Fibroblast of lung (primary cell): Measurements from ENCODE around the gene ATP11A. TPM values are rescaled to one million over a fixed set of nuclear protein-coding genes. Genes with fewer than 3 reads are reported as not detected.
"Not testable (repeated sequence)": the region's sequence is repeated elsewhere in the genome, so short reads cannot be mapped to it uniquely, and the experiment has no call there.

Experiments
- DNase-seq, 2 donors: peaks; one replicate each; pipeline versions ENCODE4 v3.0.0 to v3.0.0-alpha.2; 2010; ENCODE audit warnings: low read depth in 2 of 2
- H2AFZ ChIP-seq: 2 replicates; pipeline ENCODE4 v1.5.1; 2012; ENCODE audit warnings: low read length, control low read depth, inconsistent platforms
- H3K27ac ChIP-seq: 2 replicates; pipeline ENCODE4 v1.5.1; 2011; ENCODE audit warnings: low read length, control low read depth; ENCODE audit not compliant: insufficient read depth
- H3K27me3 ChIP-seq: 2 replicates; pipeline ENCODE4 v1.5.1; 2011; ENCODE audit warnings: mild to moderate bottlenecking, low read length; ENCODE audit not compliant: control insufficient read depth, insufficient read depth
- H3K36me3 ChIP-seq: 2 replicates; pipeline ENCODE4 v1.5.1; 2011; ENCODE audit warnings: low read length; ENCODE audit not compliant: control insufficient read depth, insufficient read depth
- H3K4me1 ChIP-seq: 2 replicates; pipeline ENCODE4 v1.5.1; 2011; ENCODE audit warnings: low read length; ENCODE audit not compliant: control insufficient read depth, insufficient read depth; ENCODE audit errors: extremely low read depth
- H3K4me2 ChIP-seq: 2 replicates; pipeline ENCODE4 v1.5.1; 2011; ENCODE audit warnings: low read length, control low read depth; ENCODE audit not compliant: insufficient read depth; ENCODE audit errors: extremely low read depth
- H3K4me3 ChIP-seq, 4 experiments: fragments of 200-600 bp in 1 of 4; sonication (generic) in 1 of 4; replicated peaks in 1 of 4; 2 replicates each; pipeline ENCODE4 v1.5.1; 2011 to 2016; ENCODE audit warnings: low read length in 4 of 4, low read depth in 3 of 4, mild to moderate bottlenecking in 3 of 4, control low read depth in 2 of 4, inconsistent platforms in 1 of 4, mixed read lengths in 1 of 4; ENCODE audit not compliant: insufficient read depth in 1 of 4; ENCODE audit errors: control extremely low read depth in 1 of 4
- H3K79me2 ChIP-seq: 2 replicates; pipeline ENCODE4 v1.5.1; 2012; ENCODE audit warnings: mild to moderate bottlenecking, low read length, inconsistent platforms; ENCODE audit not compliant: control insufficient read depth, insufficient read depth
- H3K9ac ChIP-seq: 2 replicates; pipeline ENCODE4 v1.5.1; 2011; ENCODE audit warnings: mild to moderate bottlenecking, low read length, control low read depth; ENCODE audit not compliant: insufficient read depth
- H3K9me3 ChIP-seq: 2 replicates; pipeline ENCODE4 v1.5.1; 2012; ENCODE audit warnings: low read depth, low read length; ENCODE audit not compliant: control insufficient read depth, insufficient read depth
- H4K20me1 ChIP-seq: 2 replicates; pipeline ENCODE4 v1.5.1; 2011; ENCODE audit warnings: low read length; ENCODE audit not compliant: control insufficient read depth, insufficient read depth; ENCODE audit errors: extremely low read depth
- EZH2 ChIP-seq: IDR thresholded peaks from 2 replicates; pipeline ENCODE4 v1.5.1; 2012; ENCODE audit warnings: low read length, control low read depth, mild to moderate bottlenecking; ENCODE audit errors: missing control alignments
- polyA plus RNA-seq, 2 donors: library from polyadenylated mRNA; depleted of rRNA in 1 of 2; stranded (reverse) in 1 of 2; unstranded in 1 of 2; fragments of >200 nt; gene quantifications; 2 replicates each; pipeline ENCODE4 v1.2.1, GENCODE V29; 2011 to 2012; ENCODE audit warnings: missing spikeins in 1 of 2
- total RNA-seq: library from RNA; depleted of rRNA; stranded (reverse); fragments of >200 nt; gene quantifications from 2 replicates; pipeline ENCODE4 v1.2.1, GENCODE V29; 2014
- TF ChIP-seq, protein P1 (sequence below), 2 donors: IDR thresholded peaks in 1 of 2; conservative IDR thresholded peaks in 1 of 2; 1 replicate in 1 of 2; 2 replicates in 1 of 2; pipeline ENCODE4 v1.5.1; 2011 to 2012; ENCODE audit warnings: low read length in 2 of 2, control low read depth in 1 of 2, inconsistent platforms in 1 of 2, low read depth in 1 of 2, mild to moderate bottlenecking in 1 of 2

Gene ATP11A
- total and polyA plus RNA-seq, 2 donors (not counting 1 experiment from before 2014, with no cell fraction given) = 2.3 to 7.8 TPM

DNA sequence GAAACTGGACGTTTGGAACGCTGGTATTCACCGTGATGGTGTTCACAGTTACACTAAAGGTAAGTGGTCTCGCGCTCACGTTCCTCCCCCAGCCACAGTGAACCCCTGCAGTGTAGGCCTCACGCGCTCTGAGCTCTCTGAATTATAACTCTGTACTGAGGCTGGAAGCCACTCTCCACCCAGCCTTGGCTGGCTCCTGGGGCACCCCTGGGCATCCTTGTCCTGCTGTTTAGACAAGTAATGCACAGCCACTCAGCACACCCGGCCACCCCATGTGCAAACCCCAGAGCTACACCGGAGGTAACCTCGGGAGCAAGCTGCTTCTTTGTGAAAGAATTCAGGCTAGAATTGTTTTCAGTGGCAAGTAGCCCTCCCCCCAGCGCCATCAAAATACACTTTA is 181.9 kb downstream of the ATP11A start:
- H3K79me2 ChIP-seq = no peaks in the 10 kb centered on the region
- TF ChIP-seq, protein P1, sequence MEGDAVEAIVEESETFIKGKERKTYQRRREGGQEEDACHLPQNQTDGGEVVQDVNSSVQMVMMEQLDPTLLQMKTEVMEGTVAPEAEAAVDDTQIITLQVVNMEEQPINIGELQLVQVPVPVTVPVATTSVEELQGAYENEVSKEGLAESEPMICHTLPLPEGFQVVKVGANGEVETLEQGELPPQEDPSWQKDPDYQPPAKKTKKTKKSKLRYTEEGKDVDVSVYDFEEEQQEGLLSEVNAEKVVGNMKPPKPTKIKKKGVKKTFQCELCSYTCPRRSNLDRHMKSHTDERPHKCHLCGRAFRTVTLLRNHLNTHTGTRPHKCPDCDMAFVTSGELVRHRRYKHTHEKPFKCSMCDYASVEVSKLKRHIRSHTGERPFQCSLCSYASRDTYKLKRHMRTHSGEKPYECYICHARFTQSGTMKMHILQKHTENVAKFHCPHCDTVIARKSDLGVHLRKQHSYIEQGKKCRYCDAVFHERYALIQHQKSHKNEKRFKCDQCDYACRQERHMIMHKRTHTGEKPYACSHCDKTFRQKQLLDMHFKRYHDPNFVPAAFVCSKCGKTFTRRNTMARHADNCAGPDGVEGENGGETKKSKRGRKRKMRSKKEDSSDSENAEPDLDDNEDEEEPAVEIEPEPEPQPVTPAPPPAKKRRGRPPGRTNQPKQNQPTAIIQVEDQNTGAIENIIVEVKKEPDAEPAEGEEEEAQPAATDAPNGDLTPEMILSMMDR (conservative IDR thresholded peaks at IDR 0.05 in 1 of 2, IDR thresholded peaks at IDR 0.05 in 1 of 2; ENCODE audit: low read depth in 1 of 2, low read length in 2 of 2) = no peak
- no peak for TF ChIP-seq EZH2

DNA sequence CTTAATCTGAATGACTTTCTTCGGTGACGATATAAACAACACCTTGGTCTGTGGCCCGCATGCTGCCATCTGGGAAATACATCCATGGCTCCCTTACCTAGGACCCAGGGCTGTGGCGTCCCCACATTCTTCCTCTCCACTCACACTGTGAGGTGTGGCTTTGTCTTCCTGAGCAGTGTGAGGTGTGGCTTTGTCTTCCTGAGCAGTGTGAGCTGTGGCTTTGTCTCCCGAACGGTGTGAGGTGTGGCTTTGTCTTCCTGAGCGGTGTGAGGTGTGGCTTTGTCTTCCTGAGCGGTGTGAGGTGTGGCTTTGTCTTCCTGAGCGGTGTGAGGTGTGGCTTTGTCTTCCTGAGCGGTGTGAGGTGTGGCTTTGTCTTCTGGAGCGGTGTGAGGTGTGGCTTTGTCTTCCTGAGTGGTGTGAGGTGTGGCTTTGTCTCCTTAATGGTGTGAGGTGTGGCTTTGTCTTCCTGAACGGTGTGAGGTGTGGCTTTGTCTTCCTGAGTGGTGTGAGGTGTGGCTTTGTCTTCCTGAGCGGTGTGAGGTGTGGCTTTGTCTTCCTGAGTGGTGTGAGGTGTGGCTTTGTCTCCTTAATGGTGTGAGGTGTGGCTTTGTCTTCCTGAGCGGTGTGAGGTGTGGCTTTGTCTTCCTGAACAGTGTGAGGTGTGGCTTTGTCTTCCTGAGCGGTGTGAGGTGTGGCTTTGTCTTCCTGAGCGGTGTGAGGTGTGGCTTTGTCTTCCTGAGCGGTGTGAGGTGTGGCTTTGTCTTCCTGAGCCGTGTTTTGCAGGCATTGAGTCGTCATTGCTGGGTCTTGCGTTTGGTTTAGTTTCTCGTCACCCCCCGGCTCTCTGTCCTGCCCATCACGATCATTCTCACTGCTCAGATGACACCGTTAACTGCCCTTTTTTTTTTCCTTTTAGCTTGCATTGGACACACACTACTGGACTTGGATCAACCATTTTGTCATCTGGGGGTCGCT is 183.1 kb downstream of the ATP11A start:
- H3K27me3 ChIP-seq, DNase-seq: not testable (repeated sequence)

More for the DNA sequence above, 181.9 kb downstream of the ATP11A start:
- DNase-seq = no peak
- Histone ChIP-seq H3K9ac (no peak overlapping the region), H2AFZ (no peak overlapping the region), H3K9me3 (no peaks in the 10 kb centered on the region), H4K20me1 (no peaks in the 10 kb centered on the region), H3K27ac (no peak overlapping the region), H3K36me3 (peaks cover 2% of the 10 kb centered on the region), H3K27me3 (no peaks in the 10 kb centered on the region), H3K4me2 (no peak overlapping the region), H3K4me1 (no peaks in the 10 kb centered on the region), H3K4me3 (no peak overlapping the region)

DNA sequence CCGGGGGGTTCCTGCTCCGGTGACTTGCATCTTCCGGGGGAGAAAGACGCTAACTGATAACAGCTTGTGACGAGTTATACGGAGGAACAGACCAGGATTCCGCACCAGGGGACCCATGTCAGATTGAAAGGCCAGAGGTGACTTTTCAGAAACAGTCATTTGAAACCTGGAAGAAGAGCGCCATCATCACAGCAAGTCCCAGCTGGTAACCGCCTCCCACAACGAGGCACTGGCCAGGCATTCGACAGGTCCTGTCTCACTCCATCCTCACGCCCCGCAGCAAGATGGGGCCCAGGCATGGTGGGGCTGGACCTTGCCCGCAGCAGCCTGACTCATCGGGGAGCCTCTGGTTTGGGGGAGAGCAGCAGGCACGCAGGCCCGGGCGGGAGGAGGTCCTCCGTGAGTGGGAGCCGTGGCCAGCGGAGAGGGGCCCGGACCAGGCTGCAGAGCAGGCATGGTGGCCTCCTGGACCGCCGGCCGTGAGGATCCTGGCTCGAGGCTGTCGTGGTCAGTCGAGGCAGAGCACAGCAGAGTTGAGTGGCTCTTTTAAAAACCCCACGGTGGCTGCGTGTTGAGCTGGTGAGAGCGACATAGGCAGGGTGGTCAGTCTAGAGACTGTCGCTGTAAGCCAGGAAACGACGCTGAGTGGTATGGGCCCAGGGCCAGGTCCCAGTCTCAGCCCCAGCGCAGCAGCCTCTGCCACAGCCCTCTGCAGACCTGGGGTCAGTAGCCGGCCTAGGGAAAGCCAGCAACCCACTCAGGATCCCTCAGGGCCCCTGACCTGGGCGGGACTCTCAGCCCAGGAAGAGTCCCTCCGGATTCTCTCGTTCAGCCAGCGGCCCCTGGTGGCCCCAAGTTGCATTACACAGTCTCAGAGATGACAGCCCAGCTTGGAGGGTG is 184.3 kb downstream of the ATP11A start:
- H3K4me2 ChIP-seq = no peak overlapping the region
- no peaks in the 10 kb centered on the region for H3K27me3 ChIP-seq
- no peaks in the 10 kb centered on the region for H3K4me1 ChIP-seq
- H3K27ac ChIP-seq = no peak overlapping the region
- no peak overlapping the region for H3K9ac ChIP-seq
- H3K4me3 ChIP-seq = no peak overlapping the region
- peaks cover 3% of the 10 kb centered on the region for H3K36me3 ChIP-seq
- TF ChIP-seq, protein P1 (conservative IDR thresholded peaks at IDR 0.05 in 1 of 2, IDR thresholded peaks at IDR 0.05 in 1 of 2; ENCODE audit: low read depth in 1 of 2, low read length in 2 of 2) = peak; percentile 89 to 97
- TF ChIP-seq EZH2 = no peak
- no peaks in the 10 kb centered on the region for H3K9me3 ChIP-seq
- H2AFZ ChIP-seq = peak overlapping the region; percentile 82
- DNase-seq = peak; percentile 30 to 64
- H4K20me1 ChIP-seq = no peaks in the 10 kb centered on the region
- no peaks in the 10 kb centered on the region for H3K79me2 ChIP-seq

More for the DNA sequence above, 183.1 kb downstream of the ATP11A start:
- H4K20me1 ChIP-seq, H3K4me2 ChIP-seq, H3K4me3 ChIP-seq, H3K9me3 ChIP-seq, H3K9ac ChIP-seq, H3K4me1 ChIP-seq, H3K27ac ChIP-seq, H2AFZ ChIP-seq, H3K36me3 ChIP-seq, H3K79me2 ChIP-seq: not testable (repeated sequence)
